Left lung (tissue), 10 donors: ENCODE results near the gene TAGLN. TPM values are rescaled to one million over a fixed set of nuclear protein-coding genes. Genes with fewer than 3 reads are reported as not detected.

Experiments used
- ATAC-seq: fragments of 200-7000 bp; cut with Tn5 transposase; one replicate; pipeline ENCODE4 v1.9.1; 2020; ENCODE audit warnings: moderate library complexity
- DNase-seq, 4 donors: peaks; one replicate each; pipeline ENCODE4 v3.0.0-alpha.2; 2013 to 2020
- H3K27ac ChIP-seq, 2 donors: fragments of 200-600 bp; sonication (generic) in 1 of 2; one replicate each; pipeline versions ENCODE4 v1.5.0 to v1.8.0; 2020 to 2021
- H3K27me3 ChIP-seq, 2 donors: fragments of 200-600 bp; sonication (generic) in 1 of 2; one replicate each; pipeline versions ENCODE4 v1.5.0 to v1.8.0; 2020 to 2021
- H3K36me3 ChIP-seq, 2 donors: fragments of 200-600 bp; sonication (generic) in 1 of 2; one replicate each; pipeline versions ENCODE4 v1.5.0 to v1.8.0; 2020 to 2021
- H3K4me1 ChIP-seq, 2 donors: fragments of 200-600 bp; one replicate each; pipeline ENCODE4 v1.8.0; 2021
- H3K4me3 ChIP-seq, 2 donors: fragments of 200-600 bp; sonication (generic) in 1 of 2; one replicate each; pipeline versions ENCODE4 v1.5.0 to v1.8.0; 2020 to 2021; ENCODE audit warnings: mild to moderate bottlenecking in 1 of 2
- H3K9me3 ChIP-seq, 2 donors: fragments of 200-600 bp; sonication (generic) in 1 of 2; one replicate each; pipeline versions ENCODE4 v1.5.0 to v1.8.0; 2020 to 2021
- CTCF ChIP-seq, 2 donors: fragments of 200-600 bp; sonication (generic) in 1 of 2; IDR thresholded peaks; one replicate each; pipeline versions ENCODE4 v1.5.0 to v1.8.0; 2021; ENCODE audit warnings: antibody characterized with exemption in 2 of 2
- intact Hi-C, 2 donors: fragments of 100-400 bp; cut with DNase I; formaldehyde crosslinking; loops; one replicate each; pipeline versions ENCODE4 v1.11.2 to v1.14.2; 2022
- polyA plus RNA-seq, 6 donors: library from polyadenylated mRNA; unstranded; fragments of 120-200 nt; gene quantifications; one replicate each; pipeline ENCODE4 v1.2.1, GENCODE V29; 2013; ENCODE audit not compliant: insufficient read length in 6 of 6
- total RNA-seq, 2 donors: library from RNA; stranded (reverse); fragmentation: NEBNext Ultra II Directional; extraction: Animal tissue kit (Norgen Biotek cat#: 25700); gene quantifications; one replicate each; pipeline ENCODE4 v1.2.1, GENCODE V29; 2021
- donor health status: DM: no; HTN: yes; CAD: no.
- donor health status: DM: no; HTN: no; CAD: no.

TAGLN gene
- total and polyA plus RNA-seq, 8 donors, result 104 to 763 (median 207) TPM

- H3K27me3 ChIP-seq, result no peaks in the 10 kb centered on the region
- no peak for TF ChIP-seq CTCF (IDR thresholded peaks at IDR 0.05)
- no peak overlapping the region for H3K4me3 ChIP-seq
- H3K9me3 ChIP-seq, result no peaks in the 10 kb centered on the region
- no peak for ATAC-seq
- no peak overlapping the region for H3K27ac ChIP-seq
- peaks cover 0 to 90% of the 10 kb centered on the region in 2 donors for H3K36me3 ChIP-seq
- intact Hi-C loops, result no loop called here
- peaks cover 16 to 29% of the 10 kb centered on the region in 2 donors for H3K4me1 ChIP-seq
- DNase-seq, result no peak
These were observed 26.5 kb downstream of the TAGLN start for GRCh38 chr11:117225553-117226170.

GRCh38 chr11:117226388-117227385 is 27.5 kb downstream of the TAGLN start:
- ATAC-seq (peak; percentile 91), DNase-seq (peak in 2 of 4 donors; percentile 69 to 87)
- peaks cover 0 to 79% of the 10 kb centered on the region in 2 donors for H3K36me3 ChIP-seq
- TF ChIP-seq CTCF (IDR thresholded peaks at IDR 0.05), result peak; percentile 68 to 86
- no peaks in the 10 kb centered on the region for H3K27me3 ChIP-seq
- H3K9me3 ChIP-seq, result no peaks in the 10 kb centered on the region
- intact Hi-C loops, result no loop called here
- no peak overlapping the region for H3K4me3 ChIP-seq
- H3K27ac ChIP-seq, result no peak overlapping the region
- H3K4me1 ChIP-seq, result peaks cover 10 to 33% of the 10 kb centered on the region in 2 donors

- no peak for TF ChIP-seq CTCF (IDR thresholded peaks at IDR 0.05)
- intact Hi-C loops, result no loop called here
- H3K27ac ChIP-seq, result no peak overlapping the region
- no peak for ATAC-seq
- H3K36me3 ChIP-seq, result peaks cover 0 to 65% of the 10 kb centered on the region in 2 donors
- H3K9me3 ChIP-seq, result no peaks in the 10 kb centered on the region
- no peak overlapping the region for H3K4me3 ChIP-seq
- no peaks in the 10 kb centered on the region for H3K27me3 ChIP-seq
- peaks cover 4 to 28% of the 10 kb centered on the region in 2 donors for H3K4me1 ChIP-seq
- DNase-seq, result no peak
These were observed 28.9 kb downstream of the TAGLN start for GRCh38 chr11:117228091-117228490.

GRCh38 chr11:117229411-117229810 is 30.2 kb downstream of the TAGLN start:
- Histone ChIP-seq H3K27me3 (no peaks in the 10 kb centered on the region), H3K9me3 (no peaks in the 10 kb centered on the region), H3K4me1 (peaks cover 9 to 41% of the 10 kb centered on the region in 2 donors), H3K4me3 (no peak overlapping the region), H3K27ac (peak overlapping the region in 1 of 2 donors; percentile 13), H3K36me3 (peaks cover 0 to 52% of the 10 kb centered on the region in 2 donors)
- no peak for DNase-seq
- TF ChIP-seq CTCF (IDR thresholded peaks at IDR 0.05), result no peak
- no peak for ATAC-seq
- intact Hi-C loops, result no loop called here

- Histone ChIP-seq H3K9me3 (no peaks in the 10 kb centered on the region), H3K27me3 (no peaks in the 10 kb centered on the region), H3K27ac (peak overlapping the region in 1 of 2 donors; percentile 13), H3K36me3 (peaks cover 0 to 47% of the 10 kb centered on the region in 2 donors), H3K4me1 (peaks cover 9 to 42% of the 10 kb centered on the region in 2 donors), H3K4me3 (no peak overlapping the region)
- intact Hi-C loops, result no loop called here
- ATAC-seq (no peak), DNase-seq (no peak)
- TF ChIP-seq CTCF (IDR thresholded peaks at IDR 0.05), result no peak
These were observed 30.7 kb downstream of the TAGLN start for GRCh38 chr11:117229931-117230285.
